Esophagus muscularis mucosa (tissue), 4 donors: ENCODE data around the gene OBSCN. TPM values are rescaled to one million over a fixed set of nuclear protein-coding genes. Genes with fewer than 3 reads are reported as not detected.
A peak's percentile ranks its signal among the peaks of the same experiment; 100 is the strongest.
"Not testable (repeated sequence)": the region's sequence is repeated elsewhere in the genome, so short reads cannot be mapped to it uniquely, and the experiment has no call there.

ENCODE experiments used
- DNase-seq: peaks from one replicate; pipeline ENCODE4 v3.0.0-alpha.2; 2017; ENCODE audit errors: extremely low spot score
- H3K27ac ChIP-seq, 4 donors: fragments of 200-600 bp; sonication (generic); replicated peaks in 1 of 4; 1 replicate in 3 of 4; 2 replicates in 1 of 4; pipeline ENCODE4 v1.5.1; 2016 to 2019; ENCODE audit warnings: mild to moderate bottlenecking in 1 of 4
- H3K27me3 ChIP-seq, 4 donors: fragments of 200-600 bp; sonication (generic); one replicate each; pipeline versions ENCODE4 v1.5.1 to v1.6.0; 2016 to 2019
- H3K36me3 ChIP-seq, 4 donors: fragments of 200-600 bp; sonication (generic); one replicate each; pipeline ENCODE4 v1.5.1; 2016 to 2019
- H3K4me1 ChIP-seq, 4 donors: fragments of 200-600 bp; sonication (generic); one replicate each; pipeline ENCODE4 v1.5.1; 2016 to 2019
- H3K4me3 ChIP-seq, 4 donors: fragments of 200-600 bp; sonication (generic); 1 replicate in 2 of 4; 2 replicates in 2 of 4; pipeline ENCODE4 v1.5.1; 2016 to 2019; ENCODE audit warnings: mild to moderate bottlenecking in 4 of 4, moderate library complexity in 1 of 4
- H3K9me3 ChIP-seq, 4 donors: fragments of 200-600 bp; sonication (generic); 1 replicate in 3 of 4; 2 replicates in 1 of 4; pipeline ENCODE4 v1.5.1; 2016 to 2019
- CTCF ChIP-seq, 3 experiments: fragments of 200-600 bp in 2 of 3; fragments of 450-650 bp in 1 of 3; sonication (generic) in 2 of 3; IDR thresholded peaks; one replicate each; pipeline ENCODE4 v1.5.1; 2017 to 2019; ENCODE audit warnings: antibody characterized with exemption in 3 of 3, mild to moderate bottlenecking in 2 of 3, moderate library complexity in 1 of 3
- EP300 ChIP-seq: sonication (generic); formaldehyde crosslinking; IDR thresholded peaks from one replicate; pipeline ENCODE4 v1.6.1; 2017; ENCODE audit warnings: antibody characterized with exemption
- POLR2A ChIP-seq: fragments of 450-650 bp; IDR thresholded peaks from one replicate; pipeline ENCODE4 v1.6.1; 2017; ENCODE audit warnings: antibody characterized with exemption, moderate library complexity, mild to moderate bottlenecking, low read depth
- POLR2AphosphoS5 ChIP-seq, 2 donors: sonication (generic); formaldehyde crosslinking; IDR thresholded peaks; one replicate each; pipeline ENCODE4 v1.6.1; 2017; ENCODE audit warnings: antibody characterized with exemption in 2 of 2
- WGBS: methylation state at CpG from one replicate; pipeline ENCODE4 v1.1.5; 2018; 5-methylcytosine and 5-hydroxymethylcytosine counted together
- intact Hi-C: fragments of 100-400 bp; cut with DNase I; formaldehyde crosslinking; loops from one replicate; pipeline ENCODE4 v1.15.1; 2023
- total RNA-seq, 4 donors: library from RNA; depleted of rRNA; stranded (reverse); fragments of >200 nt; gene quantifications; one replicate each; pipeline versions ENCODE4 v1.1.0 to v1.2.1, GENCODE V29; 2016

Gene OBSCN
- total RNA-seq, 4 donors from 2014 or later = 12.6 to 31.4 (median 17.8) TPM

- H3K4me1 ChIP-seq = no peaks in the 10 kb centered on the region
- WGBS = 87% methylated on average over 13 of the region's 13 CpGs
- no peak overlapping the region for H3K27ac ChIP-seq
- peak; percentile 50 for DNase-seq
- peaks cover 0 to 10% (median 0%) of the 10 kb centered on the region in 4 donors for H3K27me3 ChIP-seq
- peaks cover 0 to 71% (median 10%) of the 10 kb centered on the region in 4 donors for H3K36me3 ChIP-seq
- no peak overlapping the region for H3K4me3 ChIP-seq
- intact Hi-C loops = no loop called here
- TF ChIP-seq POLR2AphosphoS5 (IDR thresholded peaks at IDR 0.05) = no peak
- TF ChIP-seq POLR2A = no peak
- TF ChIP-seq EP300 = no peak
- TF ChIP-seq CTCF (IDR thresholded peaks at IDR 0.05) = no peak
- H3K9me3 ChIP-seq = peaks cover 0 to 49% (median 44%) of the 10 kb centered on the region in 4 donors
Observed at GRCh38 chr1:228240411-228241240, 32.8 kb downstream of the OBSCN start.

DNA sequence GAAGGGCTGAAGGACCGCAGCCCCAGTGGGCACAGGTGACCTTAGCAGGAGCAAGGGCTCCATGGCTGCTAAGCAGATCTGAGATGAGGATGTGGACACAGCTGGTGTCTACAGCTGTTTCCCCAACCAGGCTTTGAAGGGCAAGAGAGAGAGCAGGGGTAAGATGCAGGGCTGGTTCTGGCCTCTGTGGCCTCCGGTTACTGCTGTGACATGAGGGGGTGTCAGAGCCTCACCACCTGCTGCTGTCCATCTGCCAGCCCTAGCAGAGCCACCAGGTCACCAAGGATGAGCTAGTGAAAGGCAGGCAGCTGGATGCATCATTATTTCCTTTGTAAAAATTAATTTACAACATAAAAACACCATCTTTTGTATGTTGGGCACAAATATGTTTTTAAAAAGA, 33.4 kb downstream of the OBSCN start:
- peak; percentile 77 for DNase-seq
- Histone ChIP-seq H3K9me3 (peaks cover 0 to 56% (median 50%) of the 10 kb centered on the region in 4 donors), H3K27me3 (peaks cover 0 to 10% (median 0%) of the 10 kb centered on the region in 4 donors), H3K27ac (no peak overlapping the region), H3K36me3 (peaks cover 0 to 77% (median 14%) of the 10 kb centered on the region in 4 donors), H3K4me3 (no peak overlapping the region), H3K4me1 (no peaks in the 10 kb centered on the region)
- intact Hi-C loops = no loop called here
- TF ChIP-seq EP300 (no peak), POLR2A (no peak), POLR2AphosphoS5 (IDR thresholded peaks at IDR 0.05) (no peak), CTCF (IDR thresholded peaks at IDR 0.05) (no peak)
- WGBS = 94% methylated on average over 2 of the region's 2 CpGs

DNA sequence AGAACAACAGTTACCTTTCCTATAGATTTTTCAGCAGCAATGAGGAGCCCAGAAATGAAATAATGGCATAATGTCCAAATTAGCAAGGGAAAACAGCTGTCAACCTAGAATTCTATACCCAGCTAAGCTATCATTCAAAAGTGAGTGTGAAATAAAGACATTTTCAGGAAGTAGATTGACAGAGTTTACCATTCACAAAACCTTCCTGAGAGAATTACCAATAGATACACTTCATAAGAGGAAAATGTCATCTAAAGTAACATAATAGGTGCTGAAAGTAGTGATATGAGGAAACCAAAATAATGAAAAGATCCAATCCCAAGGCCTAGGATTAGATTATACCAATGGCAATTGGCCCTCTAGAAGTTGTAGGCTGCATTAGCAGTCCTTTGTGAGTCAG, 34.6 kb downstream of the OBSCN start:
- H3K9me3 ChIP-seq = peaks cover 0 to 64% (median 55%) of the 10 kb centered on the region in 4 donors
- no peak for TF ChIP-seq POLR2AphosphoS5 (IDR thresholded peaks at IDR 0.05)
- no peak for TF ChIP-seq CTCF (IDR thresholded peaks at IDR 0.05)
- TF ChIP-seq EP300 = no peak
- no peak for TF ChIP-seq POLR2A
- peaks cover 0 to 89% (median 19%) of the 10 kb centered on the region in 4 donors for H3K36me3 ChIP-seq
- DNase-seq = no peak
- no peak overlapping the region for H3K27ac ChIP-seq
- H3K4me1 ChIP-seq = no peaks in the 10 kb centered on the region
- peaks cover 0 to 10% (median 0%) of the 10 kb centered on the region in 4 donors for H3K27me3 ChIP-seq
- no peak overlapping the region for H3K4me3 ChIP-seq
- intact Hi-C loops = no loop called here

DNA sequence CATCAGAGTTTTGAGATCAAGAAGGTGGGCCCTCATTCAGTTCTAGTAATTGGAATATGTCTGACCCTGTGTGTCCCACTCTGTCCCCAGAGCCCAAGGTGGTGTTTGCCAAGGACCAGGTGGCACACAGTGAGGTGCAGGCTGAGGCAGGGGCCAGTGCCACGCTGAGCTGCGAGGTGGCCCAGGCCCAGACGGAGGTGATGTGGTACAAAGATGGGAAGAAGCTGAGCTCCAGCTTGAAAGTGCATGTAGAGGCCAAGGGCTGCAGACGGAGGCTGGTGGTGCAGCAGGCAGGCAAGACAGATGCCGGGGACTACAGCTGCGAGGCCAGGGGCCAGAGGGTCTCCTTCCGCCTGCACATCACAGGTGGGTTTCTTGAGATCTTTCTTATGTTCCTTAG, 35.2 kb downstream of the OBSCN start:
- Histone ChIP-seq H3K9me3 (peaks cover 0 to 64% (median 55%) of the 10 kb centered on the region in 4 donors), H3K36me3 (peaks cover 0 to 95% (median 19%) of the 10 kb centered on the region in 4 donors)
- 98% methylated on average over 7 of the region's 7 CpGs for WGBS

DNA sequence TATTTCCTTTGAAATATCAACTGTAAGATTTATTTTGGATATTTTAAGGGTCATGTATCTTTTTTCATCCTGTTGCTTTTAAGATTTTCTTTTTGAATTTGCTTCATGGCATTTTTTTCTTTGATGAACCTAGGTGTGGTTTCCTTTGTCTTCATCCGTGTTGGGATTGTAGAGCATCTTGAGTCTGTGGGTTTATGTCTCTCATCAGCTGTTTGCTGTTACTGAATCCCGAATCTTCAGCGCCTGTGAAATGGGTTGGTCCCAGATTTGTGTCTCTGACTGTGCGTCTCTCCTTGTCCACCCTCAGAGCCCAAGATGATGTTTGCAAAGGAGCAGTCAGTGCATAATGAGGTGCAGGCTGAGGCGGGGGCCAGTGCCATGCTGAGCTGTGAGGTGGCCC, 36.1 kb downstream of the OBSCN start:
- intact Hi-C loops, H3K27me3 ChIP-seq, H3K4me1 ChIP-seq, DNase-seq, H3K4me3 ChIP-seq, H3K27ac ChIP-seq: not testable (repeated sequence)
- WGBS = 77% methylated on average over 5 of the region's 5 CpGs
- peaks cover 0 to 91% (median 19%) of the 10 kb centered on the region in 4 donors for H3K36me3 ChIP-seq
- peaks cover 0 to 64% (median 55%) of the 10 kb centered on the region in 4 donors for H3K9me3 ChIP-seq

More for the DNA sequence above, 35.2 kb downstream of the OBSCN start:
- DNase-seq = peak; percentile 83
- H3K27ac ChIP-seq = no peak overlapping the region
- H3K27me3 ChIP-seq = peaks cover 0 to 4% (median 0%) of the 10 kb centered on the region in 4 donors
- intact Hi-C loops = no loop called here
- no peak for TF ChIP-seq EP300
- TF ChIP-seq POLR2A = no peak
- TF ChIP-seq CTCF (IDR thresholded peaks at IDR 0.05) = no peak
- no peak for TF ChIP-seq POLR2AphosphoS5 (IDR thresholded peaks at IDR 0.05)
- H3K4me3 ChIP-seq = no peak overlapping the region
- H3K4me1 ChIP-seq = no peaks in the 10 kb centered on the region
